ENCODE results near the gene NELL2.

NELL2 gene

GRCh38 chr12:44711736-44712135 lies 164.4 kb downstream of the NELL2 start:
- DNase-seq (ENCODE audit: low spot score): no peak
- TF ChIP-seq CTCF (IDR thresholded peaks at IDR 0.05; ENCODE audit: extremely low read depth, missing control alignments): no peak

GRCh38 chr12:44709166-44709565 lies 166.9 kb downstream of the NELL2 start:
- no peak for DNase-seq (ENCODE audit: low spot score)
- TF ChIP-seq CTCF (IDR thresholded peaks at IDR 0.05; ENCODE audit: extremely low read depth, missing control alignments): no peak

GRCh38 chr12:44708218-44708617 lies 167.9 kb downstream of the NELL2 start:
- DNase-seq (ENCODE audit: low spot score): no peak
- TF ChIP-seq CTCF (IDR thresholded peaks at IDR 0.05; ENCODE audit: extremely low read depth, missing control alignments): no peak

- TF ChIP-seq CTCF (IDR thresholded peaks at IDR 0.05; ENCODE audit: extremely low read depth, missing control alignments): no peak
- DNase-seq (ENCODE audit: low spot score): no peak
Measured at GRCh38 chr12:44703182-44703910, 172.8 kb downstream of the NELL2 start.

- no peak for TF ChIP-seq CTCF (IDR thresholded peaks at IDR 0.05; ENCODE audit: extremely low read depth, missing control alignments)
- DNase-seq (ENCODE audit: low spot score): no peak
Measured at GRCh38 chr12:44697511-44697910, 178.6 kb downstream of the NELL2 start.

- TF ChIP-seq CTCF (IDR thresholded peaks at IDR 0.05; ENCODE audit: extremely low read depth, missing control alignments): no peak
- no peak for DNase-seq (ENCODE audit: low spot score)
Measured at GRCh38 chr12:44696542-44696941, 179.6 kb downstream of the NELL2 start.

- TF ChIP-seq CTCF (IDR thresholded peaks at IDR 0.05; ENCODE audit: extremely low read depth, missing control alignments): no peak
- DNase-seq (ENCODE audit: low spot score): no peak
Measured at GRCh38 chr12:44694017-44694416, 182.1 kb downstream of the NELL2 start.
